Inflammatory macrophage (primary cell): ENCODE data around the gene ZBTB8OS.

Experiments used
- DNase-seq, 2 donors: peaks; one replicate each; pipeline ENCODE4 v3.0.0-alpha.2; 2020 to 2022

ZBTB8OS gene

GRCh38 chr1:32606565-32607371 lies 43.6 kb downstream of the ZBTB8OS start:
- peak in 1 of 2 donors; percentile 63 for DNase-seq

- DNase-seq = no peak
Measured at GRCh38 chr1:32605711-32606424, 44.5 kb downstream of the ZBTB8OS start.

- no peak for DNase-seq
Measured at GRCh38 chr1:32600034-32600433, 50.3 kb downstream of the ZBTB8OS start.

GRCh38 chr1:32592943-32593342 lies 57.4 kb downstream of the ZBTB8OS start:
- no peak for DNase-seq

GRCh38 chr1:32580348-32581017 lies 69.9 kb downstream of the ZBTB8OS start:
- no peak for DNase-seq
